Lower leg skin (tissue), 3 donors: ENCODE measurements around the gene SLC35F3.

Experiments
- POLR2A ChIP-seq, 2 donors: fragments of 450-650 bp; IDR thresholded peaks; one replicate each; pipeline ENCODE4 v1.6.1; 2016 to 2017; ENCODE audit warnings: antibody characterized with exemption in 2 of 2, mild to moderate bottlenecking in 1 of 2, moderate library complexity in 1 of 2
- TF ChIP-seq, protein P1 (sequence below), 3 donors: fragments of 450-650 bp; IDR thresholded peaks; one replicate each; pipeline ENCODE4 v1.5.1; 2016; ENCODE audit warnings: antibody characterized with exemption in 3 of 3, mild to moderate bottlenecking in 3 of 3, moderate library complexity in 2 of 3

- TF ChIP-seq, protein P1, sequence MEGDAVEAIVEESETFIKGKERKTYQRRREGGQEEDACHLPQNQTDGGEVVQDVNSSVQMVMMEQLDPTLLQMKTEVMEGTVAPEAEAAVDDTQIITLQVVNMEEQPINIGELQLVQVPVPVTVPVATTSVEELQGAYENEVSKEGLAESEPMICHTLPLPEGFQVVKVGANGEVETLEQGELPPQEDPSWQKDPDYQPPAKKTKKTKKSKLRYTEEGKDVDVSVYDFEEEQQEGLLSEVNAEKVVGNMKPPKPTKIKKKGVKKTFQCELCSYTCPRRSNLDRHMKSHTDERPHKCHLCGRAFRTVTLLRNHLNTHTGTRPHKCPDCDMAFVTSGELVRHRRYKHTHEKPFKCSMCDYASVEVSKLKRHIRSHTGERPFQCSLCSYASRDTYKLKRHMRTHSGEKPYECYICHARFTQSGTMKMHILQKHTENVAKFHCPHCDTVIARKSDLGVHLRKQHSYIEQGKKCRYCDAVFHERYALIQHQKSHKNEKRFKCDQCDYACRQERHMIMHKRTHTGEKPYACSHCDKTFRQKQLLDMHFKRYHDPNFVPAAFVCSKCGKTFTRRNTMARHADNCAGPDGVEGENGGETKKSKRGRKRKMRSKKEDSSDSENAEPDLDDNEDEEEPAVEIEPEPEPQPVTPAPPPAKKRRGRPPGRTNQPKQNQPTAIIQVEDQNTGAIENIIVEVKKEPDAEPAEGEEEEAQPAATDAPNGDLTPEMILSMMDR (IDR thresholded peaks at IDR 0.05) = no peak
- TF ChIP-seq POLR2A (IDR thresholded peaks at IDR 0.05) = no peak
Observed at GRCh38 chr1:233945573-233945972, 41.1 kb downstream of the SLC35F3 start.
